IMR-90 (cell line): Measurements from ENCODE around the gene RAB5B. TPM values are rescaled to one million over a fixed set of nuclear protein-coding genes. Genes with fewer than 3 reads are reported as not detected.

Source experiments
- ATAC-seq: fragments of 200-7000 bp; cut with Tn5 transposase; 2 replicates; pipeline ENCODE4 v1.9.1; 2020; ENCODE audit warnings: low read depth, mild to moderate bottlenecking, moderate library complexity
- BruUV-seq: library from RNA; stranded (reverse); fragments of 400-500 nt; replicated peaks from 2 replicates; lab custom pipeline; 2021; lab: Mats Ljungman, UMichigan
- CTCF ChIA-PET: fragments of 300-600 bp; formaldehyde crosslinking; extraction: SDS; loops from one replicate; lab custom pipeline; 2021; ENCODE audit warnings: antibody characterized with exemption; lab: Yijun Ruan, JAX
- POLR2A ChIA-PET: fragments of 300-600 bp; sonication (Branson Sonifier 250); formaldehyde crosslinking; loops from one replicate; lab custom pipeline; 2022; ENCODE audit warnings: antibody characterized with exemption; ENCODE audit not compliant: unreplicated experiment; lab: Charles Lee
- DNase-seq: peaks from one replicate; pipeline ENCODE4 v3.0.0; 2013
- H2AFZ ChIP-seq: replicated peaks from 2 replicates; pipeline ENCODE3; 2013; ENCODE audit warnings: low read length, mild to moderate bottlenecking; ENCODE audit not compliant: poor library complexity
- H2AK5ac ChIP-seq: 2 replicates; pipeline ENCODE4 v1.6.1; 2013; ENCODE audit warnings: low read depth, low read length, inconsistent platforms
- H2AK9ac ChIP-seq: replicated peaks from 2 replicates; pipeline ENCODE3; 2013; ENCODE audit warnings: mild to moderate bottlenecking, low read depth, low read length, moderate library complexity; ENCODE audit not compliant: poor library complexity
- H2BK120ac ChIP-seq: 2 replicates; pipeline ENCODE4 v1.6.1; 2013; ENCODE audit warnings: low read depth, low read length, inconsistent platforms
- H2BK15ac ChIP-seq: 3 replicates; pipeline ENCODE4 v1.6.1; 2013; ENCODE audit warnings: low read depth, low read length, inconsistent platforms
- H2BK20ac ChIP-seq: 2 replicates; pipeline ENCODE4 v1.6.1; 2013; ENCODE audit warnings: low read depth, mild to moderate bottlenecking, inconsistent platforms, low read length, moderate library complexity
- H2BK5ac ChIP-seq: 2 replicates; pipeline ENCODE4 v1.6.1; 2013; ENCODE audit warnings: mild to moderate bottlenecking, low read depth, low read length, inconsistent platforms; ENCODE audit not compliant: poor library complexity, severe bottlenecking
- H3K14ac ChIP-seq: replicated peaks from 2 replicates; pipeline ENCODE4 v1.6.1; 2013; ENCODE audit warnings: low read depth, low read length, inconsistent platforms
- H3K18ac ChIP-seq: 2 replicates; pipeline ENCODE4 v1.6.1; 2013; ENCODE audit warnings: low read depth, low read length, control low read depth
- H3K23ac ChIP-seq: 2 replicates; pipeline ENCODE4 v1.6.1; 2013; ENCODE audit warnings: low read depth, low read length, inconsistent platforms
- H3K27ac ChIP-seq: 2 replicates; pipeline ENCODE4 v1.5.1; 2013; ENCODE audit warnings: mild to moderate bottlenecking, control low read depth, low read length; ENCODE audit not compliant: insufficient read depth
- H3K27me3 ChIP-seq: 2 replicates; pipeline ENCODE4 v1.6.1; 2013; ENCODE audit warnings: low read length; ENCODE audit not compliant: control insufficient read depth, insufficient read depth
- H3K36me3 ChIP-seq: 2 replicates; pipeline ENCODE4 v1.6.1; 2013; ENCODE audit warnings: low read length, mixed read lengths; ENCODE audit not compliant: control insufficient read depth, insufficient read depth
- H3K4ac ChIP-seq: 2 replicates; pipeline ENCODE4 v1.6.1; 2013; ENCODE audit warnings: low read depth, low read length, inconsistent platforms
- H3K4me1 ChIP-seq: 2 replicates; pipeline ENCODE4 v1.6.1; 2013; ENCODE audit warnings: low read length, mixed read lengths; ENCODE audit not compliant: control insufficient read depth, insufficient read depth
- H3K4me2 ChIP-seq: 2 replicates; pipeline ENCODE4 v1.6.1; 2013; ENCODE audit warnings: low read depth, mild to moderate bottlenecking, control low read depth, low read length, moderate library complexity
- H3K4me3 ChIP-seq: 2 replicates; pipeline ENCODE4 v1.5.1; 2013; ENCODE audit warnings: low read depth, mild to moderate bottlenecking, control low read depth, low read length, moderate library complexity; ENCODE audit not compliant: insufficient read depth
- H3K56ac ChIP-seq: 2 replicates; pipeline ENCODE4 v1.6.1; 2013; ENCODE audit warnings: low read length, inconsistent platforms; ENCODE audit not compliant: insufficient read depth; ENCODE audit errors: extremely low read depth
- H3K79me1 ChIP-seq, 2 experiments: 2 replicates each; pipeline ENCODE4 v1.6.1; 2013; ENCODE audit warnings: low read length in 2 of 2, inconsistent platforms in 1 of 2, low read depth in 1 of 2
- H3K9ac ChIP-seq: 2 replicates; pipeline ENCODE4 v1.6.1; 2013; ENCODE audit warnings: low read depth, low read length, control low read depth
- H3K9me1 ChIP-seq: 2 replicates; pipeline ENCODE4 v1.6.1; 2013; ENCODE audit warnings: low read length, inconsistent platforms; ENCODE audit not compliant: insufficient read depth
- H3K9me3 ChIP-seq: 2 replicates; pipeline ENCODE4 v1.6.1; 2013; ENCODE audit warnings: low read length; ENCODE audit not compliant: control insufficient read depth, insufficient read depth
- H4K20me1 ChIP-seq: 2 replicates; pipeline ENCODE4 v1.6.1; 2013; ENCODE audit warnings: low read length, inconsistent platforms; ENCODE audit not compliant: insufficient read depth
- H4K5ac ChIP-seq: 2 replicates; pipeline ENCODE4 v1.6.1; 2013; ENCODE audit warnings: mild to moderate bottlenecking, low read depth, low read length, control low read depth
- H4K8ac ChIP-seq, 2 experiments: 2 replicates each; pipeline ENCODE4 v1.6.1; 2013; ENCODE audit warnings: low read depth in 2 of 2, low read length in 2 of 2, control low read depth in 1 of 2, inconsistent platforms in 1 of 2
- H4K91ac ChIP-seq: 2 replicates; pipeline ENCODE4 v1.6.1; 2013; ENCODE audit warnings: low read depth, low read length, inconsistent platforms; ENCODE audit not compliant: insufficient read depth
- CEBPB ChIP-seq: IDR thresholded peaks from 2 replicates; pipeline ENCODE4 v1.6.1; 2012; ENCODE audit warnings: low read depth, low read length, improper control_type of control experiment
- WGBS, 2 experiments: methylation state at CpG; one replicate each; pipeline versions ENCODE4 v1.1.5 to v1.1.7; 2013; ENCODE audit warnings: missing lambda C conversion rate in 2 of 2; ENCODE audit not compliant: insufficient read length in 1 of 2; ENCODE audit errors: extremely low coverage in 2 of 2; 5-methylcytosine and 5-hydroxymethylcytosine counted together
- dilution Hi-C: fragments of 300-500 bp; cut with HindIII; formaldehyde crosslinking; loops from one replicate; pipeline ENCODE4 v1.14.3; 2018; ENCODE audit warnings: low sequenced_read_pairs; ENCODE audit not compliant: unreplicated experiment
- in situ Hi-C: fragments of 300-500 bp; cut with MboI; formaldehyde crosslinking; loops from 3 replicates; pipeline ENCODE4 v1.14.3; 2019; ENCODE audit warnings: low sequenced_read_pairs, inconsistent platforms, mixed read lengths
- intact Hi-C: fragments of 100-400 bp; cut with micrococcal nuclease; formaldehyde crosslinking; loops from 2 replicates; pipeline ENCODE4 v1.10.0; 2022
- polyA plus RNA-seq, 3 experiments: library from polyadenylated mRNA; depleted of rRNA; stranded (reverse); fragments of >200 nt; gene quantifications; 2 replicates each; pipeline ENCODE4 v1.2.3, GENCODE V29; 2012; ENCODE audit warnings: low replicate concordance in 1 of 3
- total RNA-seq: library from RNA; depleted of rRNA; stranded (reverse); fragments of >200 nt; gene quantifications from 2 replicates; pipeline ENCODE4 v1.2.3, GENCODE V29; 2012
- TF ChIP-seq, protein P1 (sequence below): conservative IDR thresholded peaks from 2 replicates; pipeline ENCODE4 v1.5.1; 2012; ENCODE audit warnings: mild to moderate bottlenecking, low read depth, low read length, improper control_type of control experiment

Gene RAB5B
- total and polyA plus RNA-seq, 2 of the 4 experiments (the other 2 are of a cell fraction) = 56.5 to 99.2 TPM

DNA sequence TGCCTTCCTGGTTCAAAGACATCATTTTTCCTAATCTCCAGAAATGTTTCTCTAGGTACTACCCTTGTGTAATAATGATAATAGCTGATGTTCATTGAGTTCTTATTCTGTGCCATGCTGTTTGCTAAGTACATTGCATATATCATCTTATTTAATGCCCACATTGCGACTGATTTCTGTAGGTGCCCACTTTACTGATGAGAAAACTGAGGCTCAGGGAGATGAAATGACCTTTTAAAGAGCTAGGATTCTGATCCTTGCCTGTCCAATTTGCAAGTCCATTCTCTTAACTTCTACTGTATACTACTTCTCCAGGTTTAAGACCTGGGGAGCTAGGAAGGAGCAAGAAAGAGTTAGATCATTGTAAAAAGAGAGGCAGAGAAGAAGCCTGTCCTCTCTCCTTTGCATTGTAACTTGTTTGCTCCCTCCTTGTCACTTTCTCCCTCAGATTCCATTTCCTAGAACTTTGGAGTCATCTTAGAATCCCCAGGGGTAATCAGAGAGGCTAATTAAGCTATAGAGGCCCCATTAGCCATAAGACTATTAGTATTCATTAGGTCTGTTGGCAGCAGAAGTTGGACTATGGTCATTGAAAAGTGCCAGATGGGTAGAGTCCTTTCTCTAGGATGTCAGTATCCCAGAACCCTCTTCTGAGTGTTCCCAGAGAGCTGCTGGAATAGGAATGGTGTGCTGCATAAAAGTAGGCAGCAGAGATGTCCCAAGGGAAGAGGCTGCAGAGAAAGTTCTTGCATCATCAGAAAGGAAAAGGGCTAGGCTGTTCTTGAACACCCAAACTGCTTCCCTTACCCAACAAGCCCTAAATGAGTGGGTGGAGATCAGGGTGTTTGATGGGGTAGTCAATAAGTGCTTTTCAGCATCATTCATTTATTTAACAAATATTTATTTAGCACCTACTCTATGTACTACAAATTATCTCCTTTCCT is 39.8 kb upstream of the RAB5B start:
- BruUV-seq = TSS peak; percentile 18
- intact Hi-C loops = loop anchor here (5.0 kb wide), 2 partner anchors 117 to 192 kb away; partner anchors contain the start of genes GDF11, ORMDL2 and SARNP
- 0 out of 2 replicates have a peak overlapping the region, but pooled peaks have one; percentile 70 for H4K91ac ChIP-seq
- H3K36me3 ChIP-seq = peaks cover 10% of the 10 kb centered on the region
- H3K23ac ChIP-seq = peak overlapping the region; percentile 70
- WGBS, 2 experiments = no CpG with 5 or more reads among the region's 1 CpG
- peaks cover 16% of the 10 kb centered on the region for H3K9me1 ChIP-seq
- H2AFZ ChIP-seq = no peak overlapping the region
- H3K14ac ChIP-seq = peak overlapping the region; percentile 89
- in situ Hi-C loops = no loop called here
- ChIA-PET CTCF (interaction anchor here (0.6 to 1.1 kb wide), 3 partner anchors 8 to 195 kb away, joined by 3 to 4 read pairs (median 3); no protein-coding TSS in a partner anchor), POLR2A (interaction anchor here (0.6 kb wide), 1 partner anchor 116 kb away, joined by 3 read pairs; no protein-coding TSS in a partner anchor)
- no peak overlapping the region for H2AK9ac ChIP-seq
- H3K79me1 ChIP-seq = peaks cover 29 to 75% of the 10 kb centered on the region in 2 experiments
- H3K9ac ChIP-seq = no peak overlapping the region
- H4K8ac ChIP-seq = peak overlapping the region; percentile 6 to 85; a peak in 3 of 4 replicates
- 0 out of 2 replicates have a peak overlapping the region, but pooled peaks have one; percentile 94 for H2BK20ac ChIP-seq
- peak overlapping the region; percentile 19; the same call in 1 of the 3 replicates for H2BK15ac ChIP-seq
- peak overlapping the region; percentile 71; the same call in 1 of the 2 replicates for H2AK5ac ChIP-seq
- H2BK120ac ChIP-seq = 0 out of 2 replicates have a peak overlapping the region, but pooled peaks have one; percentile 59
- no peak overlapping the region for H3K56ac ChIP-seq
- H3K9me3 ChIP-seq = no peaks in the 10 kb centered on the region
- peak overlapping the region; percentile 40; the same call in 1 of the 2 replicates for H3K18ac ChIP-seq
- dilution Hi-C loops = no loop called here
- no peaks in the 10 kb centered on the region for H4K20me1 ChIP-seq
- peak overlapping the region; percentile 66 for H2BK5ac ChIP-seq
- H3K4me1 ChIP-seq = peaks cover 15% of the 10 kb centered on the region
- H3K4me2 ChIP-seq = peak overlapping the region; percentile 75; the same call in 1 of the 2 replicates
- no peaks in the 10 kb centered on the region for H3K27me3 ChIP-seq
- no peak overlapping the region for H3K27ac ChIP-seq
- DNase-seq (no peak), ATAC-seq (no peak)
- H3K4me3 ChIP-seq = no peak overlapping the region
- peak overlapping the region; percentile 91 for H3K4ac ChIP-seq
- no peak overlapping the region for H4K5ac ChIP-seq
- TF ChIP-seq, protein P1, sequence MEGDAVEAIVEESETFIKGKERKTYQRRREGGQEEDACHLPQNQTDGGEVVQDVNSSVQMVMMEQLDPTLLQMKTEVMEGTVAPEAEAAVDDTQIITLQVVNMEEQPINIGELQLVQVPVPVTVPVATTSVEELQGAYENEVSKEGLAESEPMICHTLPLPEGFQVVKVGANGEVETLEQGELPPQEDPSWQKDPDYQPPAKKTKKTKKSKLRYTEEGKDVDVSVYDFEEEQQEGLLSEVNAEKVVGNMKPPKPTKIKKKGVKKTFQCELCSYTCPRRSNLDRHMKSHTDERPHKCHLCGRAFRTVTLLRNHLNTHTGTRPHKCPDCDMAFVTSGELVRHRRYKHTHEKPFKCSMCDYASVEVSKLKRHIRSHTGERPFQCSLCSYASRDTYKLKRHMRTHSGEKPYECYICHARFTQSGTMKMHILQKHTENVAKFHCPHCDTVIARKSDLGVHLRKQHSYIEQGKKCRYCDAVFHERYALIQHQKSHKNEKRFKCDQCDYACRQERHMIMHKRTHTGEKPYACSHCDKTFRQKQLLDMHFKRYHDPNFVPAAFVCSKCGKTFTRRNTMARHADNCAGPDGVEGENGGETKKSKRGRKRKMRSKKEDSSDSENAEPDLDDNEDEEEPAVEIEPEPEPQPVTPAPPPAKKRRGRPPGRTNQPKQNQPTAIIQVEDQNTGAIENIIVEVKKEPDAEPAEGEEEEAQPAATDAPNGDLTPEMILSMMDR = no peak
- peak; percentile 27; the same call in 1 of the 2 replicates for TF ChIP-seq CEBPB
